K562 (cell line): Measurements from ENCODE around the gene IL10. TPM values are rescaled to one million over a fixed set of nuclear protein-coding genes. Genes with fewer than 3 reads are reported as not detected.

ENCODE experiments used
- BMI1 ChIP-seq: fragments of 150-350 bp; IDR thresholded peaks from 2 replicates; pipeline ENCODE4 v1.6.1; 2014; ENCODE audit warnings: low read length
- CEBPG ChIP-seq, 3 experiments: fragments of 200-800 bp in 1 of 3; sonication (Bioruptor generic) in 1 of 3; sonication (generic) in 1 of 3; formaldehyde crosslinking in 1 of 3; IDR thresholded peaks in 2 of 3; conservative IDR thresholded peaks in 1 of 3; 2 replicates each; pipeline versions ENCODE4 v1.6.1 to v1.8.0; 2016 to 2022; ENCODE audit warnings: missing compliant biosample characterization in 2 of 3, missing genetic modification characterization in 2 of 3, mild to moderate bottlenecking in 1 of 3, missing genetic modification reagents in 1 of 3
- CXXC5 ChIP-seq: fragments of 250-450 bp; sonication (Bioruptor Pico); IDR thresholded peaks from 2 replicates; pipeline ENCODE4 v1.8.0; 2022; ENCODE audit warnings: inconsistent platforms, mild to moderate bottlenecking, moderate library complexity
- GABPB2 ChIP-seq: fragments of 250-450 bp; sonication (Bioruptor Pico); conservative IDR thresholded peaks from 2 replicates; pipeline ENCODE4 v1.5.1; 2021; ENCODE audit warnings: mild to moderate bottlenecking
- MCM7 ChIP-seq, 2 experiments: fragments of 450-650 bp; IDR thresholded peaks; 2 replicates each; pipeline ENCODE4 v1.6.1; 2016 to 2018
- MTF1 ChIP-seq: fragments of 250-450 bp; sonication (Bioruptor Pico); IDR thresholded peaks from 2 replicates; pipeline ENCODE4 v1.9.0; 2021; ENCODE audit warnings: moderate library complexity, mild to moderate bottlenecking, inconsistent platforms, borderline replicate concordance
- NBN ChIP-seq: fragments of 450-650 bp; IDR thresholded peaks from 2 replicates; pipeline ENCODE4 v1.6.1; 2016; ENCODE audit warnings: low read depth, mild to moderate bottlenecking
- NELFE ChIP-seq: IDR thresholded peaks from 2 replicates; pipeline ENCODE4 v1.6.1; 2011; ENCODE audit warnings: mild to moderate bottlenecking; ENCODE audit not compliant: insufficient read depth, insufficient read length
- NR0B1 ChIP-seq: fragments of 450-650 bp; IDR thresholded peaks from one replicate; pipeline ENCODE4 v1.6.1; 2018; ENCODE audit warnings: mild to moderate bottlenecking, moderate library complexity; ENCODE audit not compliant: partially characterized antibody
- NUFIP1 ChIP-seq: fragments of 450-650 bp; IDR thresholded peaks from 2 replicates; pipeline ENCODE4 v1.6.1; 2018; ENCODE audit not compliant: partially characterized antibody
- PATZ1 ChIP-seq: fragments of 250-450 bp; sonication (Bioruptor Pico); IDR thresholded peaks from 2 replicates; pipeline ENCODE4 v1.5.0; 2020; ENCODE audit warnings: mild to moderate bottlenecking, borderline replicate concordance
- PRDM10 ChIP-seq: fragments of 450-650 bp; IDR thresholded peaks from 2 replicates; pipeline ENCODE4 v1.6.1; 2018; ENCODE audit not compliant: partially characterized antibody
- SMC3 ChIP-seq: conservative IDR thresholded peaks from 2 replicates; pipeline ENCODE4 v1.6.1; 2011; ENCODE audit warnings: low read depth, low read length, improper control_type of control experiment; ENCODE audit not compliant: insufficient read depth
- SREBF2 ChIP-seq: sonication (generic); formaldehyde crosslinking; IDR thresholded peaks from 2 replicates; pipeline ENCODE4 v1.4.0; 2020; ENCODE audit warnings: mild to moderate bottlenecking, missing genetic modification reagents
- ZC3H4 ChIP-seq: sonication (generic); formaldehyde crosslinking; IDR thresholded peaks from 2 replicates; pipeline ENCODE4 v1.9.0; 2021; ENCODE audit warnings: missing genetic modification reagents, borderline replicate concordance
- ZNF197 ChIP-seq: fragments of 200-800 bp; sonication (Bioruptor generic); IDR thresholded peaks from 2 replicates; pipeline ENCODE4 v1.6.1; 2016; ENCODE audit warnings: low read depth, missing genetic modification characterization, missing compliant biosample characterization
- ZNF217 ChIP-seq: sonication (generic); formaldehyde crosslinking; IDR thresholded peaks from 2 replicates; pipeline ENCODE4 v1.8.0; 2022; ENCODE audit warnings: mild to moderate bottlenecking, missing genetic modification reagents
- ZNF740 ChIP-seq, 3 experiments: fragments of 200-800 bp in 1 of 3; sonication (Bioruptor generic) in 1 of 3; sonication (generic) in 1 of 3; formaldehyde crosslinking in 1 of 3; IDR thresholded peaks; 2 replicates each; pipeline versions ENCODE4 v1.6.1 to v1.8.0; 2016 to 2022; ENCODE audit warnings: mild to moderate bottlenecking in 2 of 3, missing compliant biosample characterization in 2 of 3, missing genetic modification characterization in 2 of 3, missing genetic modification reagents in 1 of 3
- polyA plus RNA-seq, 8 experiments: library from polyadenylated mRNA; depleted of rRNA in 4 of 8; stranded (reverse) in 5 of 8; unstranded in 3 of 8; fragments of >200 nt; fragmentation: Nextera tagmentation in 2 of 8; fragmentation: Illumina TruSeq in 1 of 8; extraction: Ambion mirVana in 2 of 8; extraction: Trizol in 1 of 8; gene quantifications; 2 replicates each; pipeline versions ENCODE4 v1.2.1 to v1.2.3, GENCODE V29; 2011 to 2014; ENCODE audit warnings: inconsistent platforms in 1 of 8, missing spikeins in 1 of 8
- total RNA-seq, 7 experiments: library from RNA; depleted of rRNA in 6 of 7; stranded (reverse); fragments of >200 nt in 6 of 7; fragmentation: Illumina TruSeq in 2 of 7; extraction: Trizol in 2 of 7; gene quantifications; 2 replicates each; pipeline versions ENCODE4 v1.2.1 to v1.2.3, GENCODE V29; 2011 to 2021; ENCODE audit warnings: low replicate concordance in 1 of 7

Gene IL10
- total and polyA plus RNA-seq, 9 of the 15 experiments (the other 6 are each of a cell fraction or from before 2014, with no cell fraction given), result 0.29 TPM; not detected in 8

GRCh38 chr1:206738370-206739366 is 33.6 kb downstream of the IL10 start (continued):
- peak; percentile 40 for TF ChIP-seq PRDM10
- TF ChIP-seq PATZ1 (CRISPR knock-in tag), result no peak
- TF ChIP-seq ZNF217 (CRISPR knock-in tag), result no peak
- no peak for TF ChIP-seq MCM7 (IDR thresholded peaks at IDR 0.05)
- no peak for TF ChIP-seq MTF1 (CRISPR knock-in tag)
- TF ChIP-seq ZC3H4 (CRISPR knock-in tag), result no peak
- TF ChIP-seq SREBF2, result no peak
- no peak for TF ChIP-seq CEBPG (CRISPR knock-in tag; IDR thresholded peaks at IDR 0.05)
- peak in 1 of 2 experiments; percentile 63; a peak in 2 of 4 replicates for TF ChIP-seq CEBPG (tag; conservative IDR thresholded peaks at IDR 0.05 in 1 of 2, IDR thresholded peaks at IDR 0.05 in 1 of 2)
- TF ChIP-seq ZNF197 (CRISPR knock-in tag), result no peak
- no peak for TF ChIP-seq NBN
- TF ChIP-seq SMC3, result peak; percentile 47; the same call in 1 of the 2 replicates
- TF ChIP-seq NUFIP1, result no peak
- TF ChIP-seq BMI1, result no peak
- TF ChIP-seq NR0B1, result no peak
- TF ChIP-seq GABPB2 (CRISPR knock-in tag), result no peak
- no peak for TF ChIP-seq CXXC5
- no peak for TF ChIP-seq NELFE
- TF ChIP-seq ZNF740 (CRISPR knock-in tag; IDR thresholded peaks at IDR 0.05), result no peak
- TF ChIP-seq ZNF740 (tag; IDR thresholded peaks at IDR 0.05), result no peak
